Stimulated activated CD4-positive, alpha-beta T cell treated with anti-CD3 and anti-CD28 coated beads, Interleukin-4, amount 100 ng/mL, for 48 hours (primary cell): ENCODE results near the gene TMF1.

Experiments used
- DNase-seq, 2 donors: peaks; one replicate each; pipeline ENCODE4 v3.0.0-alpha.2; 2020; ENCODE audit warnings: low read depth in 2 of 2

TMF1 gene

GRCh38 chr3:68984011-68984530, 68.1 kb downstream of the TMF1 start:
- no peak for DNase-seq

DNA sequence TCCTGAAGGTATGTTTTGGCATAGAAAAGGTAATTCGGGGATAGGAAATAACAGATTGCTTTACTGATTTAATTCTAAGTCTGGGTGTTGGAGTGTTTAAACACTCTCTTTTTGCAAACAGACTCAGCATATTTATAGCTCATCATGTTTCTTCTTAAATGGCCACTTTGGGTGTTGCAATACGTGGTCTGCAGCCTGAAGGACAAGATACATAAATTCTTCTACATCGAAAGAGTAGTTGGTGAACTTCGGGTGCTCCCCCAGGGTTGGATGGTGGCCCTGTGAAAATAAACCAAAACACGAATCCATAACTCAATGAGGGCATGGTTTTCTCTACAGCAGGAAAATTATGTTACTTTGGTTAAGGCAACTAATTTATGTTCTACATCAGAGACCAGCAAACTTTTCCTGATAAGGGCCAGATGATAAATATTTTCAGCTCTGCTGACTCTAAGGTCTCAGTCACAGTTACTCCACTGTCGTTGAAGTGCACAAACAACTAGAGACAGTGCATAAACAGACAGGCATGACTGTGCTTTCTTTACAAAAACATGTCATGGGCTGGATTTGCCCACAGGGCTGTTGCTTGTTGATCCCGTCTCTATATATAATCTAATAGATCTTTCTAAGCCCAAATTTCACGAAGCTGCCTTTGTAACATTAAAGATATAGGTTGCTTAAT, 74.5 kb downstream of the TMF1 start:
- DNase-seq, result no peak

- no peak for DNase-seq
These were observed 77.4 kb downstream of the TMF1 start for GRCh38 chr3:68974711-68975110.

DNA sequence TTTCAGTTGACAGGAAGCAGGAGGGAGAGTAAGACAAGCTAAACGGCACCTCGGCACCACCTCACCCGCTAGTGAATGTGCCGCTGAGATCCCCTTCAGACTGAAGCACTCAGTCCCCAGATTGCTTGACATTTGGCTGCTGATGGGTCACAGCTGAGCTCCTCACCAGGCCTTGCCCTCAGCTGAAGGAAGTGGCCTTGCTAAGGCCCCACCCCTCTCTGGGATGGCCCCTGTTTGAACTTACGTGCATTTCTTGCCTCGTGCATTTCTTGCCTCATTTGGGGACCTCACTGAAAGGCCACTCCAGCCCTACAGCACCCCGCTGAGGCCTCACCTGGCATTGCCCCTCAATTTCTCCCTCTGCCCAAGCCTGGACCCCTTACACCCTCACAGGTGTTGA, 78.5 kb downstream of the TMF1 start:
- DNase-seq, result no peak

DNA sequence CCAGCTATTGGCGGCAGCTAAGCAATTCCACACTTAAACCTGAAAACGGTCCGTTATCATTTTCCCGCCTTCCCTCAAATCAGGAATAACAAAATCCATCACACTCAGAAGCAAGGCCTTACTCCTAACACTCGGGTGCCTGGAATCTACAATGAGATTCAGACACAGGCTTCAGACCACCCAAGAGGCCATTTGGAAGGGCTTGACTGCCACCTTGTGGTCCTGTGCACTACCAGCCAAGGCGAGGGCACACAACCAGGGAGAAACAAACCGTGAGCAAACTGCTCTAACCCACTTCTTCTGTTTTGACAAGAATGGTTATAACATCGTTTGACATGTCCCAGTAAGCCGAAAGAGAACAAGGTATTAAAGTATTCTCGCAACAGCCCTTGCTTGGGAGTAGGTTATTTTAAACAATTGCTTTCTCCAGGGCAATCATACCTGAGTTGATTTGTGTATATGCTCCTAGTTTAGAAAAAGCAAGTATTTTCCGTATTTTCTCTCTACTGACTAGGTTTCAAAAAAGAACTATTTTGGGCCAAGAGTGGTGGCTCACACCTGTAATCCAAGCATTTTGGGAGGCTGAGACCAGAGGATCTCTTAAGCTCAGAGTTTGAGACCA, 79.7 kb downstream of the TMF1 start:
- DNase-seq, result peak; percentile 13 to 28
